Measurements from ENCODE around the gene STRIP1. TPM values are rescaled to one million over a fixed set of nuclear protein-coding genes. Genes with fewer than 3 reads are reported as not detected.
A peak's percentile ranks its signal among the peaks of the same experiment; 100 is the strongest.

STRIP1 gene
- polyA plus RNA-seq, 1 donor = 37.8 TPM

DNA sequence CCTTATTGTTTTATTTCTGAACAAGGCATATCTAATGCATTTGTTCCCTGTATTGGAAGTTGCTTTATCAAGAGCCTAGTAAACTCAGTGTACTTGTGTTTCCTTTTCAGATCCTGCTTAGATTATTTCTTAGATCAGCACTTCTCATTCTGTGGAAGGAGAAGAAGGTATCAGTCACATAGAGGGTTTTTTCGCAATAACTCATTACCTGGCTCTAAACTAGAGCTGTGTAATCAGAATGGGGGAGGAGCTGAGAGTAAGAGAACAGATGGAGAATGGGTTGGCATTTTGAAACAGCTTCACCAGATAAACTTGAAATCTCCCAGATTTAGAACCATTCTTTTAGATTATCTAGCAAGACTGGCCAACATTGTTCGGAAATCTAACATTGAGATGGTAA lies 38.9 kb upstream of the STRIP1 start:
- no peak for DNase-seq
- H3K9me3 ChIP-seq (ENCODE audit: control insufficient read depth, low read depth, low read length) = no peaks in the 10 kb centered on the region
- H3K27ac ChIP-seq (ENCODE audit: low read length) = no peak overlapping the region
- WGBS (ENCODE audit: insufficient coverage, low lambda C conversion rate) = no CpG with 5 or more reads among the region's 2 CpGs
- H3K4me3 ChIP-seq (ENCODE audit: low read length) = no peak overlapping the region
- no peaks in the 10 kb centered on the region for H3K27me3 ChIP-seq (ENCODE audit: control insufficient read depth, insufficient read depth, low read length)
- no peaks in the 10 kb centered on the region for H3K4me1 ChIP-seq (ENCODE audit: control insufficient read depth, insufficient read depth, low read length)
- peaks cover 12% of the 10 kb centered on the region for H3K36me3 ChIP-seq (ENCODE audit: control insufficient read depth, insufficient read depth, low read length)

DNA sequence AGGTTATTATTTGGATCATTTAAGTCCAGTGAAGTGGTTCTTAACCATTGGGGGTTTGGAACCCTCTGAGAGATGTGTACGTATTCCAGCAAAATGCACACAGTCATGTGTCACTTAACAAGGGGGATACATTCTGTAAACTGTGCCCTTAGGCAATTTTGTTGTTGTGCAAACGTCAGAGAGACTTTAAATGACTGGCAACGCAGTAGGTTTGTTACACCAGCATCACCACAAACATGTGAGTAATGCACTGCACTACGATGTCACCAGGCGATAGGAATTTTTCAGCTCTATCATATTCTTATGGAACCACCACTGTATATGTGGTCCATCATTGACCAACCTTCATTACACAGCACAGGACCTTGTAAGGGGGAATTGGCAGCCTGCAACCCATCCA lies 37.9 kb upstream of the STRIP1 start:
- no peak overlapping the region for H3K4me3 ChIP-seq (ENCODE audit: low read length)
- no peak overlapping the region for H3K27ac ChIP-seq (ENCODE audit: low read length)
- WGBS (ENCODE audit: insufficient coverage, low lambda C conversion rate) = no CpG with 5 or more reads among the region's 5 CpGs
- H3K9me3 ChIP-seq (ENCODE audit: control insufficient read depth, low read depth, low read length) = no peaks in the 10 kb centered on the region
- no peak for DNase-seq
- H3K36me3 ChIP-seq (ENCODE audit: control insufficient read depth, insufficient read depth, low read length) = peaks cover 8% of the 10 kb centered on the region
- H3K27me3 ChIP-seq (ENCODE audit: control insufficient read depth, insufficient read depth, low read length) = no peaks in the 10 kb centered on the region
- H3K4me1 ChIP-seq (ENCODE audit: control insufficient read depth, insufficient read depth, low read length) = no peaks in the 10 kb centered on the region

DNA sequence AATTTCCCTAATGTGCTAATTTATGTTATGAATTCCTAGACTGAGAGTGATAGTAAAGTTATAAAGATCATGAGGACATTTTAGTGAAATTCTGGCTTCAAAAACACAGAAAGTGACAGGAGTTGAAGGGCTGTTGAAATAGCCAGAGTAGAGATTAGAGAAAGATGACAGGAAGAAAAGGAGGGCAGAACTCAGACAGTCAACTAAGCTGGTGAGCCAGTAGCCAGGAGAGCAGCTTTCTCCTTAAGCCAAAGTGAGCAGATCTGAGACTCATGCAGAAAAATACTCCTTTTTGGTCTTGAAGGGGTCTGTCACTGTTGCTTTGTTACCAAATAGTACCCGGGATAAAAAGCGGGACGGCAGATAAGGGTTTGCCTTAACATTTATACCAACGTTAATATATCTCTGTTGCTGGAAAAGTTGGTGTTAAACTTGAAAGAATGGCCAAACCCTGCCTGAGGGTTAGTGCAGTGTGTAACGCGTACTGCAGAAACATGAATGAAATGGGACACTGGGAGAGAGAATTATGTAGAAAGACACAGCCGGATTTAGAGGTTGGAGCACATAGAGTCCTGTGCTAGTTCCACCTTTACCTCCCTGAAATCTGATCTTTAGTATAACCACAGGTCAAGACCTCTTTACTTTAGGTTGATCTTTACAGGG lies 37.1 kb upstream of the STRIP1 start:
- WGBS (ENCODE audit: insufficient coverage, low lambda C conversion rate) = 51% methylated on average over 3 of the region's 7 CpGs
- DNase-seq = no peak
- Histone ChIP-seq H3K27ac (ENCODE audit: low read length) (no peak overlapping the region), H3K36me3 (ENCODE audit: control insufficient read depth, insufficient read depth, low read length) (peaks cover 8% of the 10 kb centered on the region), H3K9me3 (ENCODE audit: control insufficient read depth, low read depth, low read length) (no peaks in the 10 kb centered on the region), H3K27me3 (ENCODE audit: control insufficient read depth, insufficient read depth, low read length) (no peaks in the 10 kb centered on the region), H3K4me1 (ENCODE audit: control insufficient read depth, insufficient read depth, low read length) (no peaks in the 10 kb centered on the region), H3K4me3 (ENCODE audit: low read length) (no peak overlapping the region)

DNA sequence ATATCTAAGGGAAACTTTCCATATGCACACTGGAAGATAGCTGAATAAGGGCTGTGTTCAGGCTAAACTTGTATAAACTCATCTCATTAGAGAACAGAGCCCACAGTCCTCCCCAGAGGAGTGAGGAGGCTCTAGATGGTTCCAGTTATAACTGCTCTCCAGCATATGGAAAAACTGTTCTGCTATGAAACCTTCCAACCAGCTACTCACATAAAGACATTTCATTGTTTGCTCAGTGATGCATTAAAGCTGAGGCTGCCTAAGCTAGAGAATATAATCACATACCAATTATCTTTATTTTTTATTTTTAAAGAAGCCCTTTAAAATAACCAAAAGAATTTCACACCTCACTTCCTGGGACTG lies 36.6 kb upstream of the STRIP1 start:
- DNase-seq = no peak
- no peak overlapping the region for H3K4me3 ChIP-seq (ENCODE audit: low read length)
- no peaks in the 10 kb centered on the region for H3K27me3 ChIP-seq (ENCODE audit: control insufficient read depth, insufficient read depth, low read length)
- no peaks in the 10 kb centered on the region for H3K9me3 ChIP-seq (ENCODE audit: control insufficient read depth, low read depth, low read length)
- H3K36me3 ChIP-seq (ENCODE audit: control insufficient read depth, insufficient read depth, low read length) = peaks cover 8% of the 10 kb centered on the region
- H3K27ac ChIP-seq (ENCODE audit: low read length) = no peak overlapping the region
- peaks cover 3% of the 10 kb centered on the region for H3K4me1 ChIP-seq (ENCODE audit: control insufficient read depth, insufficient read depth, low read length)

DNA sequence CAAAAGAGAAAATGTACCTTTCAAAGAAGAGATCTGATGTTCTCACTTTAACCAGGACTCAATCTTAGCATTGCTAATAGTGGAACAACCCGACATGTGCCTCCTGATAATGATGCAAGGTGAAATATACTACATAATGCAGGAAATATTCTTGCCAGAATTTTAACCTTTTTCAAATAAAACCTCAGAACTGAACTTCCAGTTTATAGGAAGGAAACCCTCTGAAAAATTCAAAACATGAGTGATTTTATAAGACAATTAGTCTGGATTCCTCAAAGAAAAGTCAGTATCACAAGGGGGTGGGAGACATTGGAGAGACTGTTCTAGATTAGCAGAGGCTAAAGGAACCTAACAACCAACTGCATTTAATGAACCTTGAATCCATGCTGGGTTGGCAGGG lies 31.7 kb upstream of the STRIP1 start:
- WGBS (ENCODE audit: insufficient coverage, low lambda C conversion rate) = no CpG with 5 or more reads among the region's 1 CpG
- Histone ChIP-seq H3K27ac (ENCODE audit: low read length) (peak overlapping the region; percentile 84), H3K27me3 (ENCODE audit: control insufficient read depth, insufficient read depth, low read length) (no peaks in the 10 kb centered on the region), H3K36me3 (ENCODE audit: control insufficient read depth, insufficient read depth, low read length) (no peaks in the 10 kb centered on the region), H3K4me1 (ENCODE audit: control insufficient read depth, insufficient read depth, low read length) (peaks cover 32% of the 10 kb centered on the region), H3K9me3 (ENCODE audit: control insufficient read depth, low read depth, low read length) (no peaks in the 10 kb centered on the region), H3K4me3 (ENCODE audit: low read length) (no peak overlapping the region)
- no peak for DNase-seq

DNA sequence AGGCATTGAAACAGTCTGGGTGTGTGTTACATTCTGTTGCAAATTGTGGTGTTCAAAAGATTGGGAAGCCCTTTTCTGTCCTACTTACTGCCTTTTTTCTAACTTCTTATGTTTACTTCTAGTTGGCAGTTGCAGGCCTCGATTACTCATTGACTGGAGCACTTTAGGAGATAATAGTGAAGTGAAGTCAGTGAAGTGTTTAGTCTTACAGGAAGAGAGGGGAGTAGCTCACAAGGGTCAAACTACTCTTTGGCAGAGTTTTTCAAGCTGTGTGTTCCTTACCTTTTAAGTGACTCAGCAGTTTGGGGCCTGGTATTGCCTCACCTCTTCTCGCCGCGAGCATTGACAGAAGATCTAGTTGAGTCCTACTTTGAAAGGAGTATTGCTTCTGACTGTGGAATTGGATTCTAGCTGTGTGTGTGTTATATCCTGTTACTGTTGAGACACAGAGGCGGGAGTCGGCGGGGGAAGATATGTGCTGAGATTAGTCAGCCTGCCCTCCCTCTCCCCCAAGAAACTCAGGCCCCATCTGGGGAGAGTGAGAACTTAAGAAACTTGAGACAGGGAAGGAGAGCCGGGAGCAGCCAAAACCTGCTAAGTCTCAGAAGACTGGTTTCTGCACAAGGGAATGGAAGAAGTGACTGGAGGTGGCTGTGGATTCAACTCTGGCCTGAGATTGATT lies 30.5 kb upstream of the STRIP1 start:
- Histone ChIP-seq H3K9me3 (ENCODE audit: control insufficient read depth, low read depth, low read length) (no peaks in the 10 kb centered on the region), H3K4me1 (ENCODE audit: control insufficient read depth, insufficient read depth, low read length) (peaks cover 32% of the 10 kb centered on the region), H3K4me3 (ENCODE audit: low read length) (peak overlapping the region; percentile 14), H3K27ac (ENCODE audit: low read length) (peak overlapping the region; percentile 84), H3K27me3 (ENCODE audit: control insufficient read depth, insufficient read depth, low read length) (no peaks in the 10 kb centered on the region), H3K36me3 (ENCODE audit: control insufficient read depth, insufficient read depth, low read length) (peaks cover 3% of the 10 kb centered on the region)
- no CpG with 5 or more reads among the region's 8 CpGs for WGBS (ENCODE audit: insufficient coverage, low lambda C conversion rate)
- DNase-seq = peak; percentile 89 to 95

DNA sequence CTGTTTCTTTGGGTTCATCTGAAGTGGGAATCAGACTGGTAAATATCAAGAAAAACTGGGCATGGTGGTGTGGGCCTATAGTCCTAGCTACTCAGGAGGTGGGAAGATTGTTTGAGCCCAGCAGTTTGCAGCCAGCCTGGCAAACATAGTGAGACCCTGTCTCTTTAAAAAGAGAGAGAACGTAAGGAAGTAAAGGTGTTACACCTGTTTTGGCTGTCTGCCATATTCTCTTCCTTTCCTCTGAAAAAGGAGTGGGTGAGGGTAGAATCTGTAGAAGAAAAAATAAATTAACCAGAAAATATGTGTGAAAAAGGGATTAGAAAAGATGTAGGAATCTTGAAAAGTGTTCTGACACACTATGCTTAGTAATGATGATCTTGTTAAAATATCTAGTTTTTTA lies 29.8 kb upstream of the STRIP1 start:
- peak in 1 of 2 donors; percentile 44 for DNase-seq
- no peaks in the 10 kb centered on the region for H3K27me3 ChIP-seq (ENCODE audit: control insufficient read depth, insufficient read depth, low read length)
- peaks cover 32% of the 10 kb centered on the region for H3K4me1 ChIP-seq (ENCODE audit: control insufficient read depth, insufficient read depth, low read length)
- H3K36me3 ChIP-seq (ENCODE audit: control insufficient read depth, insufficient read depth, low read length) = peaks cover 10% of the 10 kb centered on the region
- H3K9me3 ChIP-seq (ENCODE audit: control insufficient read depth, low read depth, low read length) = no peaks in the 10 kb centered on the region
- H3K4me3 ChIP-seq (ENCODE audit: low read length) = peak overlapping the region; percentile 14
- WGBS (ENCODE audit: insufficient coverage, low lambda C conversion rate) = no CpG with 5 or more reads among the region's 1 CpG
- H3K27ac ChIP-seq (ENCODE audit: low read length) = peak overlapping the region; percentile 84

DNA sequence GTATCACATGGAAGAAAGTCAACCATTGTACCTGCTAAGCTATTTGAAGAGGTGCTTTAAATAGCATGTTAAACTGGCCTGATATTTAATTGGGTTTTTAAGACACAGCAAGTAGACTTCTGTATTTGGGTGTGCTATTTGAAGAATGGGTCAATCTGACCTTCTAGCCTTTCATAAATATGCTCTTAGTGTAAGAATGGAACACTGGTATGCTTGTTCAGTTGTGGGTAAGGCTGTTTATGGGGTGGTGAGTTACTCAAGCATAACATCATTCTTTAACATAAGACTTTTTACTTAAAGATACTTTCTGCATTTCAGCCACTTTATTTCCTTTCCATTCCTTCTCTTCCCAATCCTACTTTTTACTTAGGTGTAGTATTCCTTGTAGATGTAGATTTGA lies 28.5 kb upstream of the STRIP1 start:
- Histone ChIP-seq H3K9me3 (ENCODE audit: control insufficient read depth, low read depth, low read length) (no peaks in the 10 kb centered on the region), H3K4me3 (ENCODE audit: low read length) (no peak overlapping the region), H3K36me3 (ENCODE audit: control insufficient read depth, insufficient read depth, low read length) (peaks cover 24% of the 10 kb centered on the region), H3K4me1 (ENCODE audit: control insufficient read depth, insufficient read depth, low read length) (peaks cover 32% of the 10 kb centered on the region), H3K27ac (ENCODE audit: low read length) (no peak overlapping the region), H3K27me3 (ENCODE audit: control insufficient read depth, insufficient read depth, low read length) (no peaks in the 10 kb centered on the region)
- DNase-seq = no peak

DNA sequence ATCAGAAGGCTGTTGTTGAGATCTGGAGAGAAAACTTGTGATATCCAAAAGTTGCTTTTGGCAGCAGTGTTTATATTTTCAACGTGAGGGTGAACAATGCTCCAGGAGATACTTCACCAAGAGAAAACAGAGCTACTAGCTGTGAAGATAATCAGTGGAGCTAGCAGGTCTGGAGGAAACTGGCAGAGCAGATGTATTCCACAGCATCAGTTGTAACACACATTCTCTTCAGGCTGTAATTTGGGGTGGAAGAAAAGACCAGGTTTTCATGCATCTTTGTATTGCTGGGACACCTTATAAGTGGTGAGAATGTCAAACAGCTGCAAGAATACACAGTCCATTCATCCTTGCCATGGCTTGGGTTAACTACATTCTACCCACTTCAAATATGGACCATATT lies 27.9 kb upstream of the STRIP1 start:
- Histone ChIP-seq H3K9me3 (ENCODE audit: control insufficient read depth, low read depth, low read length) (no peaks in the 10 kb centered on the region), H3K36me3 (ENCODE audit: control insufficient read depth, insufficient read depth, low read length) (peaks cover 29% of the 10 kb centered on the region), H3K4me3 (ENCODE audit: low read length) (no peak overlapping the region), H3K27me3 (ENCODE audit: control insufficient read depth, insufficient read depth, low read length) (no peaks in the 10 kb centered on the region), H3K27ac (ENCODE audit: low read length) (no peak overlapping the region), H3K4me1 (ENCODE audit: control insufficient read depth, insufficient read depth, low read length) (peaks cover 32% of the 10 kb centered on the region)
- no peak for DNase-seq
- no CpG with 5 or more reads among the region's 1 CpG for WGBS (ENCODE audit: insufficient coverage, low lambda C conversion rate)

DNA sequence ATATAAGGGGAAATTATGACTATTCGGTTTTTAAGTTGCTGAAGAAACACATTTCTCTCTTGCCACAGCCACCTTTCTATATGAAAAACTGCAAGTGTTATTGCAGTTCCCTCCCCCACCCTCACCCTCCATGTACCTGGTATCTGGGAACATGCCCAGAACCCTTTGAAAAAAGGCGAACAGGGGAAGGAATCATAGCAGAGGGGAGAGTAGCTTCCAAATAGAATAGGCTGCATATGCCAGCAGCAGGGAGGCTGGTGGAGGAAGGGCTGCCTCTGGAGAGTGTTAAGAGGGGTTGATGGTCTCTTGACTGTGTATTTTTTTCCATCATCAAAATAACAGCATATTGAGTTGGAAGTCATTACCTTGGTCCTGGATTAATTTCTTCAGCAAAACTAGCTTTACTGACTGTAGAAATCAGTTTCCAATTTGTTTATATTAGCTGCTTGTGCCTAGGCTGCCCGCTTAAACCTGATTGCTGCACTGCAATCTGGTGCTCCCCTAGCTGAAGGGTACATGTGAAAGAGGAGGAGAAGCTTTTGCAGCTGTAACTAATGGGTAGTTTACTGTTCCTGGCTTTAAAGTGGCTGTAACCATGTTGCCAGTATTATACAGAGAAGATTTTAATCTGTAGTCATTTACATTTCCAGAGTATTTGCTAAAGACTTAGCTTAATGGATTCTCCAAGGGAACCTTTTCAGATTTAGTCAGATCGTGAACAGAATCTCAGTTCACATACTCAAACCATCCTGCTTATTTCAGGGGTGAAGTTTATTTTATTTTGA lies 27.2 kb upstream of the STRIP1 start:
- WGBS (ENCODE audit: insufficient coverage, low lambda C conversion rate) = 75% methylated on average over 2 of the region's 4 CpGs
- Histone ChIP-seq H3K4me3 (ENCODE audit: low read length) (no peak overlapping the region), H3K4me1 (ENCODE audit: control insufficient read depth, insufficient read depth, low read length) (peaks cover 32% of the 10 kb centered on the region), H3K27me3 (ENCODE audit: control insufficient read depth, insufficient read depth, low read length) (no peaks in the 10 kb centered on the region), H3K36me3 (ENCODE audit: control insufficient read depth, insufficient read depth, low read length) (peaks cover 36% of the 10 kb centered on the region), H3K27ac (ENCODE audit: low read length) (no peak overlapping the region), H3K9me3 (ENCODE audit: control insufficient read depth, low read depth, low read length) (no peaks in the 10 kb centered on the region)
- no peak for DNase-seq

Data from large intestine (tissue), 3 donors.